Measurements from ENCODE around the gene AVPR2.

DNA sequence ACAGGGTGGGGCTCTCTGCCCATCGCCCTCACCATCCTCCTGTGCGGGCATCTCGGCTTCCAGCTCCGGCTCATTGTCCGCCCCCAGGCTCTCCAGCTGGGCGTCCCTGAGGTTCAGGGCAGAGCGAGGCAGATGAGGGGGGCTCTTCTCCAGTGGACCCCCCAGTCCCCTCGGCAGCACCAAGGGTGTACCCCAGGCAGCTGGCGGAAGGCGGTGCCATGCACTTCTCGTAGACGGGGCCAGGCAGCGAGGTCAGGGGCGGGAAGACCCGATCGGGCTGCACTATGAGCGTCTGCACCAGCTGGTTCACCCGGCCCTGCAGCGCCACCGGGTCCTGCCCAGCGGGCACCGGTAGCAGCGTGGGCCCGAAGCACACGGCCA lies 5.5 kb downstream of the AVPR2 start:
- TF ChIP-seq, protein P1, sequence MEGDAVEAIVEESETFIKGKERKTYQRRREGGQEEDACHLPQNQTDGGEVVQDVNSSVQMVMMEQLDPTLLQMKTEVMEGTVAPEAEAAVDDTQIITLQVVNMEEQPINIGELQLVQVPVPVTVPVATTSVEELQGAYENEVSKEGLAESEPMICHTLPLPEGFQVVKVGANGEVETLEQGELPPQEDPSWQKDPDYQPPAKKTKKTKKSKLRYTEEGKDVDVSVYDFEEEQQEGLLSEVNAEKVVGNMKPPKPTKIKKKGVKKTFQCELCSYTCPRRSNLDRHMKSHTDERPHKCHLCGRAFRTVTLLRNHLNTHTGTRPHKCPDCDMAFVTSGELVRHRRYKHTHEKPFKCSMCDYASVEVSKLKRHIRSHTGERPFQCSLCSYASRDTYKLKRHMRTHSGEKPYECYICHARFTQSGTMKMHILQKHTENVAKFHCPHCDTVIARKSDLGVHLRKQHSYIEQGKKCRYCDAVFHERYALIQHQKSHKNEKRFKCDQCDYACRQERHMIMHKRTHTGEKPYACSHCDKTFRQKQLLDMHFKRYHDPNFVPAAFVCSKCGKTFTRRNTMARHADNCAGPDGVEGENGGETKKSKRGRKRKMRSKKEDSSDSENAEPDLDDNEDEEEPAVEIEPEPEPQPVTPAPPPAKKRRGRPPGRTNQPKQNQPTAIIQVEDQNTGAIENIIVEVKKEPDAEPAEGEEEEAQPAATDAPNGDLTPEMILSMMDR (IDR thresholded peaks at IDR 0.05) = no peak
- TF ChIP-seq ZFX (IDR thresholded peaks at IDR 0.05; ENCODE audit: borderline replicate concordance) = no peak

Measured in 22Rv1 (cell line).